Loucy (cell line): ENCODE data around the gene ZNF689.

Experiments used
- EZH2phosphoT487 ChIP-seq: fragments of 200-600 bp; IDR thresholded peaks from 2 replicates; pipeline ENCODE4 v1.6.1; 2018; ENCODE audit warnings: antibody characterized with exemption, mild to moderate bottlenecking, moderate library complexity, borderline replicate concordance
- TF ChIP-seq, protein P1 (sequence below): fragments of 200-600 bp; sonication (generic); conservative IDR thresholded peaks from 2 replicates; pipeline ENCODE4 v1.5.1; 2014; ENCODE audit warnings: mild to moderate bottlenecking, antibody characterized with exemption, low read length

DNA sequence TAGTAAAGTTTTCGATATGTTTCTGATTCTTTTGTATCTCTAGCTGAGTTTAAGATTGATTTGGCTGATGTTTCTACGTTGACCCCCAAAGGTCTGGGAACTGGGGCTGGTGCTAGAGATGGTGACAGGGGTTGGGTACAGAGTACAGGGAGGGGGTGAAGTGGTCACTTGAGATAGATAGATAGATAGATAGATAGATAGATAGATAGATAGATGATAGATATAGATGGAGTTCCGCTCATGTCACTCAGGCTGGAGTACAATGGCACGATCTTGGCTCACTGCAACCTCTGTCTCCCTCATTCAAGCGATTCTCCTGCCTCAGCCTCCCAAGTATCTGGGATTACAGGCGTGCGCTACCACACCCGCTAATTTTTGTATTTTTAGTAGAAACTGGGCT is 46.2 kb upstream of the ZNF689 start:
- TF ChIP-seq, protein P1, sequence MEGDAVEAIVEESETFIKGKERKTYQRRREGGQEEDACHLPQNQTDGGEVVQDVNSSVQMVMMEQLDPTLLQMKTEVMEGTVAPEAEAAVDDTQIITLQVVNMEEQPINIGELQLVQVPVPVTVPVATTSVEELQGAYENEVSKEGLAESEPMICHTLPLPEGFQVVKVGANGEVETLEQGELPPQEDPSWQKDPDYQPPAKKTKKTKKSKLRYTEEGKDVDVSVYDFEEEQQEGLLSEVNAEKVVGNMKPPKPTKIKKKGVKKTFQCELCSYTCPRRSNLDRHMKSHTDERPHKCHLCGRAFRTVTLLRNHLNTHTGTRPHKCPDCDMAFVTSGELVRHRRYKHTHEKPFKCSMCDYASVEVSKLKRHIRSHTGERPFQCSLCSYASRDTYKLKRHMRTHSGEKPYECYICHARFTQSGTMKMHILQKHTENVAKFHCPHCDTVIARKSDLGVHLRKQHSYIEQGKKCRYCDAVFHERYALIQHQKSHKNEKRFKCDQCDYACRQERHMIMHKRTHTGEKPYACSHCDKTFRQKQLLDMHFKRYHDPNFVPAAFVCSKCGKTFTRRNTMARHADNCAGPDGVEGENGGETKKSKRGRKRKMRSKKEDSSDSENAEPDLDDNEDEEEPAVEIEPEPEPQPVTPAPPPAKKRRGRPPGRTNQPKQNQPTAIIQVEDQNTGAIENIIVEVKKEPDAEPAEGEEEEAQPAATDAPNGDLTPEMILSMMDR = no peak
- TF ChIP-seq EZH2phosphoT487 = no peak
